Measurements from ENCODE around the gene FAM210A. TPM values are rescaled to one million over a fixed set of nuclear protein-coding genes. Genes with fewer than 3 reads are reported as not detected.

FAM210A gene
- total and polyA plus RNA-seq, 2 experiments from 2014 or later = 17.2 to 17.9 TPM

GRCh38 chr18:13775058-13775457, 48.7 kb upstream of the FAM210A start:
- peak; percentile 58; the same call in 2 of the 3 replicates for ATAC-seq

More at GRCh38 chr18:13775058-13775457, 48.7 kb upstream of the FAM210A start:
- H3K79me2 ChIP-seq (replicated peaks; ENCODE audit: insufficient read depth) = no peaks in the 10 kb centered on the region
- H3K27me3 ChIP-seq (ENCODE audit: insufficient read depth) = no peaks in the 10 kb centered on the region
- peaks cover 3% of the 10 kb centered on the region for H3K27me3 Mint-ChIP-seq (ENCODE audit: insufficient read depth, low read depth, poor library complexity)
- no peak overlapping the region for H3K4me3 ChIP-seq
- peak overlapping the region; percentile 46 for H3K4me2 ChIP-seq
- H3K4me1 ChIP-seq (ENCODE audit: insufficient read depth) = peaks cover 12% of the 10 kb centered on the region
- peaks cover 13% of the 10 kb centered on the region for H3K4me1 Mint-ChIP-seq
- TF ChIP-seq ZNF331 (CRISPR knock-in tag; IDR thresholded peaks at IDR 0.05; ENCODE audit: low read depth) (no peak), POLR2AphosphoS5 (IDR thresholded peaks at IDR 0.05; ENCODE audit: low read depth) (no peak), REST (IDR thresholded peaks at IDR 0.05; ENCODE audit: unreplicated experiment) (no peak), CTCF (conservative IDR thresholded peaks at IDR 0.05; ENCODE audit: low read depth in 2 of 2) (no peak), STAT1 (IDR thresholded peaks at IDR 0.05; ENCODE audit: unreplicated experiment) (no peak), EZH2phosphoT487 (IDR thresholded peaks at IDR 0.05; ENCODE audit: unreplicated experiment) (no peak)
- no peaks in the 10 kb centered on the region for H3F3A ChIP-seq (replicated peaks; ENCODE audit: low read depth)
- no peaks in the 10 kb centered on the region for H4K20me1 ChIP-seq (replicated peaks; ENCODE audit: insufficient read depth)
- no peak overlapping the region for H3K4me3 Mint-ChIP-seq
- peaks cover 13% of the 10 kb centered on the region for H3K9me3 Mint-ChIP-seq
- no peaks in the 10 kb centered on the region for H3K36me3 Mint-ChIP-seq (ENCODE audit: low read depth)
- H3K9me2 ChIP-seq (ENCODE audit: insufficient read depth) = peaks cover 6% of the 10 kb centered on the region; the same call in 1 of the 2 replicates
- no peak overlapping the region for H3K27ac ChIP-seq (ENCODE audit: low read depth)
- peak; percentile 11 for DNase-seq (ENCODE audit: low spot score)
- peak overlapping the region; percentile 95 for H2AFZ ChIP-seq
- 0 out of 2 replicates have a peak, but pooled peaks cover 5% of the 10 kb centered on the region for H3K36me3 ChIP-seq (ENCODE audit: insufficient read depth)
- H3K27ac Mint-ChIP-seq = peak overlapping the region; percentile 37

Data from GM23338 (cell line).